ENCODE measurements around the gene TNNT3.

Gene TNNT3

DNA sequence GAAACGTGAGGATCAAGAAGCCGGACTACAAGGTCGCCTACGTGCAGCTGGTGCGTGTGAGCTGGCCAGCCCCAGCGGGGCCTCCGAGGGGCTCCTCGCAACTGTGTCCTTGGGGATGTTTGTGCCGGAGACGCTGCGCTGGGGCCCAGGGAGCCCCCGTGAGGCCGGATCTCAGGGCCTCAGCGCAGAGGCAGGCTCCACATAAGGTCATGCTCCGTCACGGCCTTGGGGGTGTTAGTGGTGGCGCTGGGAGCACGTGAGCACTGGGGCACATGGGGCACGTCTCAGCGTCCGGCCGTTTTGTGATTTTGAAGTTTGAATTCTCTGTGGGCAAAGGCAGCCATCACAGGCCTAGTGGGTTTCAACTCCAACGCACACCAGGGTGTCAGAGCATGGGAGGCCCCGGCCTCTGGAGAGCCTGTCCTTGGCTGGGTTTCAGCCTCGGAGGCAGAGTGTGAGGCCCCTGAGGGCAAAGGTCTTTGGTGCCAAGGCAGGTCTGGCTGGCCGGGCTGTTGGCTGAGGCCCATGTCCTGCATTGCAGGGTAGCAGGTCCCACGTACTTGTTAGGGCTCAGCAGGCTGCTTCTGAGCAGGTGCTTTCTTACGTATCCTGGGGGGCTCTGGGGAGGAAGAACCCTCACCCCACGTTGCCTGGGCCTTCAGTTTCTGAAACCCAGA lies 33.4 kb downstream of the TNNT3 start:
- no peak for DNase-seq (ENCODE audit: low read depth)
- H3K4me3 ChIP-seq (ENCODE audit: low read length) = no peak overlapping the region
- TF ChIP-seq, protein P1, sequence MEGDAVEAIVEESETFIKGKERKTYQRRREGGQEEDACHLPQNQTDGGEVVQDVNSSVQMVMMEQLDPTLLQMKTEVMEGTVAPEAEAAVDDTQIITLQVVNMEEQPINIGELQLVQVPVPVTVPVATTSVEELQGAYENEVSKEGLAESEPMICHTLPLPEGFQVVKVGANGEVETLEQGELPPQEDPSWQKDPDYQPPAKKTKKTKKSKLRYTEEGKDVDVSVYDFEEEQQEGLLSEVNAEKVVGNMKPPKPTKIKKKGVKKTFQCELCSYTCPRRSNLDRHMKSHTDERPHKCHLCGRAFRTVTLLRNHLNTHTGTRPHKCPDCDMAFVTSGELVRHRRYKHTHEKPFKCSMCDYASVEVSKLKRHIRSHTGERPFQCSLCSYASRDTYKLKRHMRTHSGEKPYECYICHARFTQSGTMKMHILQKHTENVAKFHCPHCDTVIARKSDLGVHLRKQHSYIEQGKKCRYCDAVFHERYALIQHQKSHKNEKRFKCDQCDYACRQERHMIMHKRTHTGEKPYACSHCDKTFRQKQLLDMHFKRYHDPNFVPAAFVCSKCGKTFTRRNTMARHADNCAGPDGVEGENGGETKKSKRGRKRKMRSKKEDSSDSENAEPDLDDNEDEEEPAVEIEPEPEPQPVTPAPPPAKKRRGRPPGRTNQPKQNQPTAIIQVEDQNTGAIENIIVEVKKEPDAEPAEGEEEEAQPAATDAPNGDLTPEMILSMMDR (conservative IDR thresholded peaks at IDR 0.05; ENCODE audit: low read length) = no peak

DNA sequence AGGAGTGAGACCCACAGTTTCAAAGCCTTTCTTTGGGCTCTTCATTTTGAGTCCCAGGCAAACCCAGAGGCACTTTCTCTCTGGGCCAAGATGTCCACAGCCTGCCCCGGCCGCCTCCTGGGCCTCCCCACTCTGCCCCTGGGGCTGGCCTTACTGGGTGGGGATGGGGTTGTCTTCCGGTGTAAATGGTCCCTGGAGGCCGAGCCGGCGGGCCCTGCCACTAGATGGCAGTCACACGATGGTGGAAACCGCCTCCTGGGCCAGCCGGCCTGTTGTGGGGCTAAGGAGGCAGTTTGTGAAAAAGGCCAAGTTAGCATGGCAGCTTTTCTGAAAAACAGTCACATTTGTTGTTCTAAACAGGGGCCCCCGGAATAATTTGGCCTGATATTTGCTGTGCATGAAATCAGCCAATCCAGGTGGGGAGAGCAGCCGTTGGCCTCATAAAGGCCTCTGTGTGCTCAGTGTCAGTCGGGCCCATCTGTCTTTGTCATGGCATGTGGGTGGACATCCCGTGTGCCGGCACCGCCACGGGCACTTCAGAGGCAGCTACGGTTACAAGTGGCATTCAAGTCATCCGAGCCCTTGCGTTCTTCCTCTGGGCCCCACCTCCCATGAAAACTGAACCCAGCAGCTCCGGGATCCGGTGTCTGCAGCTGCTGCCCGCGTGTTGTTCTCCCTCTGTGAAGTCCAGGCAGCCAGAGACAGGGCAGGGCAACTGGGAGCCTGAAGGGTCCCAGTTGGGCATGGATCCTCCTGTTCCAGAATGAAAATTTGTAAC lies 34.2 kb downstream of the TNNT3 start:
- TF ChIP-seq, protein P1 (conservative IDR thresholded peaks at IDR 0.05; ENCODE audit: low read length) = no peak
- no peak for DNase-seq (ENCODE audit: low read depth)
- H3K4me3 ChIP-seq (ENCODE audit: low read length) = no peak overlapping the region

DNA sequence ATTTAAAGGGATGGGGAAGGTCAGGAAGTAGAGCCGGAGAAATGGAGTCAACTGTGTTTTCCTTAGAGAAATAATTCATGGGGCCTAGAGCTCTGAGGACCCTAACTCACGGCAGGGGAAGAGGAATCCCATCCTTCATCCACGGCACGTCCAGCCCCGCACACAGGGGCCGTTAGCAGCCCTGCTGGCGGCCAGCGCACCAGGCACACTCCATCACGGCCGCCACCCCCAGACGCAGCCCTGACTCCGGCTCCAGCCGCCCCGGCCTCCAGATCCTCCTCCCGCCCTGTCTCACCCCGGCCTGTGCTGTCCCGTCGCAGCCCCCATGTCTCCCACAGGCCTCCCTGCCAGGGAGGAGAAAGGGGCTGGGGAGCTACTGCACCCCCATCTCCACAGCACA lies 38.9 kb downstream of the TNNT3 start:
- H3K4me3 ChIP-seq (ENCODE audit: low read length) = no peak overlapping the region
- no peak for DNase-seq (ENCODE audit: low read depth)
- TF ChIP-seq, protein P1 (conservative IDR thresholded peaks at IDR 0.05; ENCODE audit: low read length) = no peak

DNA sequence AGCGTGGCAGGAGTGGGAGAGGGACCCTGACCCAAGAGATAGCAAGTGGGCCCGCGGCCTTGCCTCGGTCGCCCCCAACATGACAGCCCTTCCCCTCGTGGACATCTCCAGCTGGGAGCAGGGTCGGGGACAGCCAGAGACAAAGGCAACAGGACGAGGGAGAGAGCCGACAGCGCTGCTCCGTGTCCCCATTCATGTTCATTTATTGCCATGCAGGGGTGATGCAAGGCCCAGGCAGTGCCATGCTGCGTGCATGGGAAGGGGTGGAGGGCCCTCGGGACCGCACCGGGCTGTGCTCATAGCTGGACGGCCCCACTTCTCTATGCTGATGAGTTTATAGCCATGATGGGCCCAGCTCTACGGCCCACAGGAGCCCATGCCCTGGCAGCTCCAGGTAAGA lies 40.3 kb downstream of the TNNT3 start:
- TF ChIP-seq, protein P1 (conservative IDR thresholded peaks at IDR 0.05; ENCODE audit: low read length) = no peak
- no peak for DNase-seq (ENCODE audit: low read depth)
- no peak overlapping the region for H3K4me3 ChIP-seq (ENCODE audit: low read length)

DNA sequence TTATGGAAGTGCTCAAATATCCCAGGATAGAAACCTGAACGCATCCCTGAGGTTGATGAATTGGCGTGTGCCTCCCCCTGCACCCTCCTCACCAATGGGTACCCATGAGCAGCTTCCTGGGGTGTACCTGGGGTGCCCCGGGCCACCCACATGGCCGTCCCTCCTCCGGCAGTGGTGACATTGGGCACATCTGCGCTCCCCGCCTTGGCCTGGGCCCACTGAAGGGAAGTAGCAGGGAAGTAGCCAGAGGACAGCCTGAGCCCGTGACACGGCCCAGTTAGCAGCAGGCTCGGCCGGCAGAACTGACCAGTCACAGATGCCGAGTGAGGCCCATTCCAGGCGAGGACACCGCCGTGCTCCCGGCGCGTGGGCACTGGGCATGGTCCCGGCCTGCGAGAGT lies 44.4 kb downstream of the TNNT3 start:
- H3K4me3 ChIP-seq (ENCODE audit: low read length) = no peak overlapping the region
- TF ChIP-seq, protein P1 (conservative IDR thresholded peaks at IDR 0.05; ENCODE audit: low read length) = no peak
- no peak for DNase-seq (ENCODE audit: low read depth)

DNA sequence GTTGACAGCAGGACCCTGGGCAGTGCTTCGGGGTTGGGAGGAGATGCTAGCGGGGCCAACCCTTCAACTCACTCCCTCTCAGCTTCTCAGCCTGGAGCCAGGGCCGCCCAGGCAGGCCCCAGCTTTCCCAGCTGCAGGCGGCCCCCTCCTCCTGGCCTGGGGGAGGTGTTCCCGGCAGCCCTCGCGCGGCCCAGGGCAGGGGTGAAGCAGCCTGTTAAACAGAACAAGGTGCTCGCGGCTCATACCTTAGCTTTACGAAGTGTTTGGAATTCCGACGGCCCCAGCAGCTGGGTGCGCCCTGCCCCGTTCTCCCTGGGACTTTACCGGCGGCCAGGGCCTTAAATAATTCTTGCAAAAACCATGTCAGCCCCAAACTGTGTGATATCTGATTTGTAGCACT lies 44.8 kb downstream of the TNNT3 start:
- no peak overlapping the region for H3K4me3 ChIP-seq (ENCODE audit: low read length)
- TF ChIP-seq, protein P1 (conservative IDR thresholded peaks at IDR 0.05; ENCODE audit: low read length) = no peak
- DNase-seq (ENCODE audit: low read depth) = no peak

DNA sequence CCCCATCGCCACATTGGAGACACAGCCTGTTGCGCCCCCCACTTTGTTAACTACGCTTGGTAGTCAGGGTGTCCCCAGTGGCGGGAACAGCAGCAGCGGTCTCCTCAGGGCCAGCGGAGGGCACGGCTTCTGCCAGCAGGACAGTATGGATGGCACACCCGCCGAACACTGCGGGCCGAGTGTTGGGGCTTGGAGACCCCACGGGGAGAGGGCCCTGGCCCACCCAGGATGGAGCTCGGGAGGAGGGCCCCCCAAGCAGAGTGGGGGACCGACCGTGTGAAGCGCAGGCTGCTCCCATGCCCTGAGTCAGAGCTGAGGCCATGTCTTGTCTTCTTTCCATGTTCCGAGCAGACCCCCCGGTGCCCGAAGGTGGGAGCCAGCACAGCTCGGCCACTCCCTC lies 45.5 kb downstream of the TNNT3 start:
- DNase-seq (ENCODE audit: low read depth) = no peak
- TF ChIP-seq, protein P1 (conservative IDR thresholded peaks at IDR 0.05; ENCODE audit: low read length) = no peak
- H3K4me3 ChIP-seq (ENCODE audit: low read length) = no peak overlapping the region
